Measurements from ENCODE around the gene ITPKA.

DNA sequence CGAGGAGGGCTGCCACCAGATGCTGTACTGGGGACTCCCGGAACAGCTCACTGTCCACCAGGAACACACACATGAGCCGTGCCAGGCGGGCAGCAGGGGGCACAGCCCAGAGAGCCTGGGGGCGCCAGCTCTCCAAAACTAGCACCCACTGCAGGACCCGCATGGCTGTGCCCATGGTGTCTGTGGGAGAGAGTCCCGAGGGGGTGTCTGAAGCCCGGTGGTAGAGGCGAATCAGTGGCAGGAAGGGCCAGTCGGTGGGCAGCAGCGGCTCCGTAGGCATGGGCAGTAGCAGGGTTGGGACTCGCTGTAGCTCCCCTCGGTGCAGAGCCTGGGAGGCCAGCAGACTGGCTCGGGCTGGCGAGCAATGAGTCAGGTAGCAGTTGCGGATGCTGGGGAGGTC, 27.0 kb downstream of the ITPKA start:
- TF ChIP-seq, protein P1, sequence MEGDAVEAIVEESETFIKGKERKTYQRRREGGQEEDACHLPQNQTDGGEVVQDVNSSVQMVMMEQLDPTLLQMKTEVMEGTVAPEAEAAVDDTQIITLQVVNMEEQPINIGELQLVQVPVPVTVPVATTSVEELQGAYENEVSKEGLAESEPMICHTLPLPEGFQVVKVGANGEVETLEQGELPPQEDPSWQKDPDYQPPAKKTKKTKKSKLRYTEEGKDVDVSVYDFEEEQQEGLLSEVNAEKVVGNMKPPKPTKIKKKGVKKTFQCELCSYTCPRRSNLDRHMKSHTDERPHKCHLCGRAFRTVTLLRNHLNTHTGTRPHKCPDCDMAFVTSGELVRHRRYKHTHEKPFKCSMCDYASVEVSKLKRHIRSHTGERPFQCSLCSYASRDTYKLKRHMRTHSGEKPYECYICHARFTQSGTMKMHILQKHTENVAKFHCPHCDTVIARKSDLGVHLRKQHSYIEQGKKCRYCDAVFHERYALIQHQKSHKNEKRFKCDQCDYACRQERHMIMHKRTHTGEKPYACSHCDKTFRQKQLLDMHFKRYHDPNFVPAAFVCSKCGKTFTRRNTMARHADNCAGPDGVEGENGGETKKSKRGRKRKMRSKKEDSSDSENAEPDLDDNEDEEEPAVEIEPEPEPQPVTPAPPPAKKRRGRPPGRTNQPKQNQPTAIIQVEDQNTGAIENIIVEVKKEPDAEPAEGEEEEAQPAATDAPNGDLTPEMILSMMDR (IDR thresholded peaks at IDR 0.05): no peak
- TF ChIP-seq, protein P2, sequence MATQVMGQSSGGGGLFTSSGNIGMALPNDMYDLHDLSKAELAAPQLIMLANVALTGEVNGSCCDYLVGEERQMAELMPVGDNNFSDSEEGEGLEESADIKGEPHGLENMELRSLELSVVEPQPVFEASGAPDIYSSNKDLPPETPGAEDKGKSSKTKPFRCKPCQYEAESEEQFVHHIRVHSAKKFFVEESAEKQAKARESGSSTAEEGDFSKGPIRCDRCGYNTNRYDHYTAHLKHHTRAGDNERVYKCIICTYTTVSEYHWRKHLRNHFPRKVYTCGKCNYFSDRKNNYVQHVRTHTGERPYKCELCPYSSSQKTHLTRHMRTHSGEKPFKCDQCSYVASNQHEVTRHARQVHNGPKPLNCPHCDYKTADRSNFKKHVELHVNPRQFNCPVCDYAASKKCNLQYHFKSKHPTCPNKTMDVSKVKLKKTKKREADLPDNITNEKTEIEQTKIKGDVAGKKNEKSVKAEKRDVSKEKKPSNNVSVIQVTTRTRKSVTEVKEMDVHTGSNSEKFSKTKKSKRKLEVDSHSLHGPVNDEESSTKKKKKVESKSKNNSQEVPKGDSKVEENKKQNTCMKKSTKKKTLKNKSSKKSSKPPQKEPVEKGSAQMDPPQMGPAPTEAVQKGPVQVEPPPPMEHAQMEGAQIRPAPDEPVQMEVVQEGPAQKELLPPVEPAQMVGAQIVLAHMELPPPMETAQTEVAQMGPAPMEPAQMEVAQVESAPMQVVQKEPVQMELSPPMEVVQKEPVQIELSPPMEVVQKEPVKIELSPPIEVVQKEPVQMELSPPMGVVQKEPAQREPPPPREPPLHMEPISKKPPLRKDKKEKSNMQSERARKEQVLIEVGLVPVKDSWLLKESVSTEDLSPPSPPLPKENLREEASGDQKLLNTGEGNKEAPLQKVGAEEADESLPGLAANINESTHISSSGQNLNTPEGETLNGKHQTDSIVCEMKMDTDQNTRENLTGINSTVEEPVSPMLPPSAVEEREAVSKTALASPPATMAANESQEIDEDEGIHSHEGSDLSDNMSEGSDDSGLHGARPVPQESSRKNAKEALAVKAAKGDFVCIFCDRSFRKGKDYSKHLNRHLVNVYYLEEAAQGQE (IDR thresholded peaks at IDR 0.05; ENCODE audit: low read depth, low read length): no peak
- TF ChIP-seq POLR2AphosphoS5 (IDR thresholded peaks at IDR 0.05; ENCODE audit: low read depth, low read length): no peak
